HL-60/S4 (cell line): ENCODE results near the gene PKNOX2.

Experiments
- in situ Hi-C: fragments of 300-500 bp; cut with MboI; formaldehyde crosslinking; loops from 2 replicates; pipeline ENCODE4 v1.14.3; 2022; ENCODE audit warnings: low sequenced_read_pairs

Gene PKNOX2

DNA sequence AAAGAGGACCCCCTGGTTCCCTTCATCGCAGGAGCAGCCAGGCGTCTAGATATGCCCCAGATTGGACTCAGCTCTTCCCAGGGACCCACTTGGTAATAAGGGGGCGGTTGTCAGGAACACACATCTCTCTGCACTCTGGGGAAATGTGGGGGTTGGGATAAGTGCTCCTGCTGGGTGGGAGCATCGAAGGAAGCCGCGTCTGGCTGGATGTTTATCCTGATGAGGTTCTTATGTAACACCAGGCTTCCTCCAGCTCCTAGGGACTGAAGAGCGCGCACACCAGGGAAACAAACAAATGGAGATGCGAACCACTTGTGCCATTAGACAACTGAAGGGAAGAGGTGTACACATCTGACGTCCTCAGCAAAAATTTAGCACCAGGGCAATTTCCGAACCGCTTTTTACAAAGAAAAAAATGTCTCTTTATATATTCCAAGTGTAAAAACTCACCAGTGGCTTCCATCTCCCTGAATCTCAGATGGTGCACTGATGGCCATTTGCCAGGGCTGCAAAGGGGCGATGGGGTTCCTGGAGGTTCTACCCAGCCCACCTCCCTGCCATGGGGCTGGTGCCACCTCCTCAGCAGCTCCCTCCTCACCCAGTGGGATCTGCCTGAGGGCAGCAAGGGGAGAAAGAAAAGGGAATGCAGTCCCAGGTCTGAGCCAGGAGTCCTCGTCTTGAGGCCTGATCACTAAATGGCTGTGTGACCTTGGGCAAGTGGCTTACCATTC, 89.4 kb downstream of the PKNOX2 start:
- in situ Hi-C loops, result no loop called here

DNA sequence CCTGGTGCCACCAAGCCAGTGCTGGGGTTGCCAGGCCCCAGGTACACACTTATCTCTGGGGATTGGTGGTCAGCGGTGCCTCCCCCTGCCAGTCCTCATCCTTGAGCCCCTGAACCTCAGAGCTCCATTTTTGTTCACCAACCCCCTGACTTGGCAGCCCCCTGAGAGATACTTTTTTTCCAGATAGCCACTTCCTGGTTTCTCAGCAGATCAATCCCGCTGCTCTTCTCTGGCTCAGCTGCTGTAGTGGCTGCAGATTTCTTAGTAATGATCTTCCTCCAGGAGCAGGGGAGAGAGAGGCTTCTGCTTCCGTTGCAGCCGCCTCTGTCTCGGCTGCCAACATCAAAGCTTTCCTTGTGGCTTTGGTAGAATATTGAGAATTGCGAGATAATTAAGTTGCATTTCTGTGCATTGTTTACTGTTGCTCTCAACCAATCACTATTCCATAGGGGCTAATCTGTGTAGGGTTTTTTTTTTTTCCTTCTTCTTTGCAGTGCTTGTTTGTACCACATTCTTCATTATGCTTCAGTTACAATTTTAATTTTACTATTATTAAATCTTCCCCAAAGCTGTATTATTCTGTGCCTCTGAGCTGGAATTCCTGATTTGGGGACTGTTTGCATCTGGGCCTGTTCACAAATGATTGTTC, 92.1 kb downstream of the PKNOX2 start:
- in situ Hi-C loops, result no loop called here

- in situ Hi-C loops, result no loop called here
Observed at GRCh38 chr11:125257190-125257579, 92.6 kb downstream of the PKNOX2 start.

DNA sequence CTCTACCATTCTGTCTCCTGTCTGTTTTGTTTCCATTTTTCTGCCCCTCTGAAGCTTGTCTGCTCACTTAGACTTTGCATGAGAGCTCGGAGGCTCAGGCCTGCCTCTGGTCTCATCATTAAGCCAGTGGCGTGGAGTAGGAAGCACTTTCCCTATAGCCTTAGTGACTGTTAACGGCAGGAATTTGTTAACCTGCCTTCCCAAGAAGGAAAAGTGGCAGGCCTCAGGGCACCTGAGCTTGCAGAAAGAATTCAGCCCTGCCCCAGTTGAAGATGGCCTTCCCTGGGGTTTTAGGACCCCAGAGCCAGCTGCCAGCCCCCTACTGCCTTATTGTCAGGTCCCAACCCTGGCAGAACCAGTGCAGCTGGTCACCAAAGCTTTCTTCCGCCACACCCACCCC, 93.2 kb downstream of the PKNOX2 start:
- in situ Hi-C loops, result no loop called here

DNA sequence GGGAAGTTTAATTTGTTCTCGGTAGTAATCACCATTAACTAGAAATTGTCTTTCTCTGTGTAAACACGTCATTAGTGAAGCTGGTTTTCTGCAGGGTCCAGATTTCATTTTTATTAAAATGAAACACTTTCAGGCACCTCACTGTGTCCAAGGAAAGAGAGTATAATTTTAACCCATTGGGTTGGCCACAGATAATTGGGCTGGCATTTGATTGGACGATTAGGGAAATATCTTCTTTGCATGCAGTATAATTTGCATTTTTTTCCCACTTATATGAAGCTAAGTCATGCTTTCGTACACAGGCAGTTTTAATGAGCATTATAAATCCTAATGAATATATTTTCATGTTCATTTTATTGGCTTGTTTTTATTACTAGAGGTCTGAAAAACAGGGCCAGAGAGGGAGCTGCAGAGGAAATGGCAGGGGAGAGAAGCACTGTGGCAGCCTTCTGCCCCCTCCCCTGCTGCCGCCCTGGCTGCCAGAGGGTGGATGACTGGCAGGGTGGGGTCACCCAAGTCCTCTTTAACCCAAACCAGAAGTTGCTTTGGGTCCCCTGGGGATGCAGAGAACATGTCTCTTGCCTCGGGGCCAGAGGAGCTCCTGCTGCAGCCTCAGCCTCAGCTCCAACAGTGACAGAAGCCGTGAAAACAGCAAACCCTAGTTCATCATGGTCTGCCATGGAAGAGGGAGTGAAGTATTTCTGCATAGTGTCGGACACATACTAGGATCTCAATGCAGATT, 93.9 kb downstream of the PKNOX2 start:
- in situ Hi-C loops, result no loop called here

GRCh38 chr11:125261588-125261987, 97.0 kb downstream of the PKNOX2 start:
- in situ Hi-C loops, result no loop called here

- in situ Hi-C loops, result no loop called here
Observed at GRCh38 chr11:125262194-125262829, 97.8 kb downstream of the PKNOX2 start.

DNA sequence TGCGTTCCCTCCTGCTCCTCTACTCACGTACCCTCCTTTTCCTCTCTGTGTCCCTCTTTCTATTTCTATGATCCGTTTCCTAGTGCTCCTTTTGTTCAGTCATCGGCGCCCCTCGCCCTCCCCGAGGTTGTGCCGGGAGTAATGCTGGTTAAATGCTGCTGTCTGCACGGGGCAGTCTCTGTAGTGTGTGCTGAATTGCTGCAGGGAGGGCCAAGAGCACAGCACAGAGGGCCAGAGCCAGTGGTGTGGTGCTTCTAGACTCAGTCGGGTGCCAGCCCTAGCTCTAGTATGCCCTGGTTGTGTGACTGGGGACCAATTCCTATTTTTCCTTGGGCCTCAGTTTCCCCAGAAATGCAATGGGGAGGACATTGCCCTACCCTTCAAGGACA, 98.3 kb downstream of the PKNOX2 start:
- in situ Hi-C loops, result no loop called here

DNA sequence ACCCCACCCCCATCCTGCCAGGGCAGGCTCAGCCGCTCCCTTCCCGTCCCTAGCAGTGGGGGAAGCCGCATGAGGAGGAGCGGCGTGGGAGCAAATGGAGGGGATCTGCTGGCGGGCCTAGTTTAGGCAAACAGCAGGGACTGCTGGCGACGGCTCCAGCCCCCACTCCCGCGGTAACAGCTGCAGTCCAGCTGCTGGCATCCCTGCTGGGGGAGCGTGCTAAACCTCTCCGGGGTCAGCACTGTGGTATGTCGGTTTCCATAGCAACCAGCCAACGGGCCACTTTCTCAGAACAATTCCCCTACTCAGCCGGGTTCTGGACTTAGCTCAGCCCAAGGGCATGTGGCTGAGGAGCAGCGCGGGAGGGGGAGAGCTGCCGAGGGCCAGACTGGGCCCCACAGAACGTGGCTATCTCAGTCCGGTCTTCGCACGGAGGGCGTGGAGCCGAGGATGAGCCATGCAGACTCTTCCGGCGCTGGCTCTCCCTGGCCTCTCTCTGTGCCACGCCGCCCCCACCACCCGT, 98.8 kb downstream of the PKNOX2 start:
- in situ Hi-C loops, result no loop called here

DNA sequence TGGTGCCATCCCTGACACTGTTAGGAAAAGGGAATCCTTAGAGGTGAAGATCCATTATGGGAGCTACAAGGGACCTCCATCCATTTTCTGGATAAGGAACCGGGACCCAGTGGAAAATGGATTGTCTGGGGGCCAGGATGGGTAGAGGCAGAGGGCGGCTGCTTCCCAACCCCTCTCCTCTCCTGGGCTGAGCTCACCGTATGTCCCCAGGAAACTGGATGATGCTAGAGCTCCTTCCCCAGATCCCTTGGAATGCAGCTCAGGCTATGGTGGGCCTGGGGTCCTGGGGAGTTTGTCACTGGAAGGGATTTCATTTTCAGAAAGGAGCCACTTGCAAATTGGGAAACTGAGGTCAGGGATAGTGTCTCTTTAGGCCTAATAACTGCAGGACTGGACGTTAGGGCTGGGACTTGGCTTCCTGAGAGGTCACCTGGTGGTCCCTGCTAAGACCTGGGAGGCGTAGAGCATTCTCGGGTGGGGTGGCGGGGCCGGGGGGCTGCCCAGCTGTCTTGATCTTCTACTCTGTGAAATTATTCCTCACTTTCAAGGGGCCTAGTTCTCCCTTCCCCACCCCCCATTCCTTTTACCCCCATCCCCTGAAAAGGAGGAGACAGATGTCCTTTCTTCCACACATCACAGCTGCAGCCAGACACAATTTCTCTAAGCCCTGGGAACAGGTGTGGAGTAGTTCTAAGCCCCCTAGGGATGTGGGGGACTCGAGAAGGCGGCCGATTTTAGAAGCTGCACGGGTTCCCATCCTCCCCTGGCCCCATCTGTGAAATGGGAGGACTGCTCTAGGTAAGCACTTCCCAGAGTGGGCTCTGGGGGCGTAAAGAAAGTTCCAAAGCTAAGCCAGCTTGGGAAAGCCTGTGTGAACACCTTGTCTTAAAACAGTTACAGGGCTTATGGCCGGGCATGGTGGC, 99.8 kb downstream of the PKNOX2 start:
- in situ Hi-C loops, result no loop called here

DNA sequence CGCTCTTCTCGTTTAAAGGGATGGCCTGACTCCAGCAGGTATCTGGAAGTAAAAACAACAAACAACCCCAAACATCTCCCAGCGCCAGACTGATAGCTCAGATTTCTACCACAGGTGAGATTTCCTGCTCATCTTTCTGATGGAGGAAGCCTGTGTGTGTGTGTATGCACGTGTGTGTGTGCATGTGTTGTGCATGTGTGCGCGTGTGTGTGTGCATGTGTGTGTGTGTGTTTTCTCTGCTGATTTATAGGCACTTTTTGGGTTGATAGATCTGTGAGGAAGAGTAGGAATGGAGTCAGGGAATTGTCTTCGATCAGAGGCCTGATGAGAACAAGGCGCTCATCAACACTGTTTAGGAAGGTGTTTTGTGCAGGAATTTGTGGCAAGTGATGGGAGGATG, 103.0 kb downstream of the PKNOX2 start:
- in situ Hi-C loops, result no loop called here

GRCh38 chr11:125268611-125269010, 104.1 kb downstream of the PKNOX2 start:
- in situ Hi-C loops, result no loop called here

GRCh38 chr11:125270106-125270505, 105.6 kb downstream of the PKNOX2 start:
- in situ Hi-C loops, result no loop called here

- in situ Hi-C loops, result no loop called here
Observed at GRCh38 chr11:125270711-125271110, 106.2 kb downstream of the PKNOX2 start.

DNA sequence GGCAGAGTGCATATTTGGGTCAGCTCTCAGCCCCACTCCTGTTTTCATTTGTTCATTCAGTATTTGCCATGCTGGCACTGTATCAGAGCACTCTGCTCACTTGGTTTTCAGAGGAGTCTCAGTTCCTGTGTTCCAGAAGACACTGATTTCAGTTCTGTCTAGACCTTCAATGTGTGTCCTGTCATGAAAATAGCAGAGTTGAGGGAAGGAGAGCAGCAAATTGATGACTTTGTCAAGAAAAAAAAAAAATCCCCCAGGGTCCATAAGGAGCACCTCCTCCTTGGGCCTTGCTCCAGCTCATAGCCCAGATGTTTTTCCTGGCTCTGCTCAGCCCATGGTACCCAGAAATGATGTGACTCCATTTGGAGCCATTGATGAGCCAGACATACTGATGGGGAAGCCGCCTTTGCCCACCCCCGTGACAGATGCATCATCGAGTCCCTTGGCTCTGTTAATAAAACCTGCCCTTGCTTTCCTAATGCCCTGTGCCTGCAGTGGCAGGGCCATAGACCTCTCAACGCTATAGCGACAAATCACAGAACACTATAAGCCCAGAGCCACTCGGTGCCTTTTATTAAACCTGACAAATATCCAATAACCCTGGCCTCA, 107.0 kb downstream of the PKNOX2 start:
- in situ Hi-C loops, result no loop called here

- in situ Hi-C loops, result no loop called here
Observed at GRCh38 chr11:125272092-125272491, 107.5 kb downstream of the PKNOX2 start.

GRCh38 chr11:125272821-125273220, 108.3 kb downstream of the PKNOX2 start:
- in situ Hi-C loops, result no loop called here

- in situ Hi-C loops, result no loop called here
Observed at GRCh38 chr11:125273519-125274000, 109.0 kb downstream of the PKNOX2 start.

GRCh38 chr11:125274309-125274708, 109.8 kb downstream of the PKNOX2 start:
- in situ Hi-C loops, result no loop called here

DNA sequence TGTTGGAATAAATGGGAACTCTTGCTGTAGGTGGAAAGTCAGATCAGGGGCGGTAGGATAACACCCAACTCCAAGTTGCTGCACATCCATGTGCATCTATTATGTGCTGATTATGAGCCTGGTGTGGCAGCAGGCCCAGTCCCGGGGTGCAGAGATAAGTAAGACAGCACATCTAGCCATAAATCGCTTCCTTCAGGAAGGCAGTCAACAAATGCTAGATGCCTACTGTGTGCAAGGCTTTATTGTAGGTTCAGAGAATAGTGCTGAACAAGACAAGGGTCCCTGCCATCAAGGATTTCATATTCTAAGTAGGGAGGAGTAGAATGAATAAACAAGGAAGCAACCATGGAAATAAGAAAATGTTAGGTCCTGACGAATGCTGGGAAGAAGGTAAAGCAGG, 110.2 kb downstream of the PKNOX2 start:
- in situ Hi-C loops, result loop anchor here (25.0 kb wide), 1 partner anchor 87 kb away; no protein-coding TSS in a partner anchor
